PC-9 (cell line): ENCODE data around the gene HSPBP1. TPM values are rescaled to one million over a fixed set of nuclear protein-coding genes. Genes with fewer than 3 reads are reported as not detected.
"Not testable (repeated sequence)": the region's sequence is repeated elsewhere in the genome, so short reads cannot be mapped to it uniquely, and the experiment has no call there.

Experiments
- BruUV-seq: library from RNA; stranded (reverse); fragments of 400-500 nt; replicated peaks from 2 replicates; lab custom pipeline; 2021; lab: Mats Ljungman, UMichigan
- CTCF ChIA-PET: fragments of 300-600 bp; sonication (Branson Sonifier 250); formaldehyde crosslinking; loops from one replicate; lab custom pipeline; 2022; ENCODE audit warnings: antibody characterized with exemption; lab: Charles Lee
- POLR2A ChIA-PET: fragments of 300-600 bp; sonication (Branson Sonifier 250); formaldehyde crosslinking; loops from one replicate; lab custom pipeline; 2022; ENCODE audit warnings: antibody characterized with exemption; ENCODE audit not compliant: unreplicated experiment; lab: Charles Lee
- DNase-seq, 2 experiments: peaks; one replicate each; pipeline versions ENCODE4 v3.0.0 to v3.0.0-alpha.2; 2015 to 2022; ENCODE audit warnings: mixed read lengths in 1 of 2
- H2AFZ ChIP-seq: fragments of 200-600 bp; sonication (generic); 2 replicates; pipeline ENCODE4 v1.8.1; 2017; ENCODE audit warnings: antibody characterized with exemption
- H3F3A ChIP-seq: fragments of 200-600 bp; sonication (generic); 2 replicates; pipeline ENCODE4 v1.8.1; 2017; ENCODE audit warnings: antibody characterized with exemption, mild to moderate bottlenecking, low read depth; ENCODE audit not compliant: insufficient read depth
- H3K27ac ChIP-seq: fragments of 200-600 bp; sonication (generic); 2 replicates; pipeline ENCODE4 v1.6.1; 2016; ENCODE audit warnings: mixed run types
- H3K27me3 ChIP-seq: fragments of 200-600 bp; sonication (generic); 2 replicates; pipeline ENCODE4 v1.6.1; 2016; ENCODE audit warnings: low read depth, mixed run types; ENCODE audit not compliant: insufficient read depth
- H3K36me3 ChIP-seq: fragments of 200-600 bp; sonication (generic); 2 replicates; pipeline ENCODE4 v1.6.1; 2016; ENCODE audit warnings: low read depth, mixed run types
- H3K4me1 ChIP-seq: fragments of 200-600 bp; sonication (generic); replicated peaks from 2 replicates; pipeline ENCODE4 v1.6.1; 2016; ENCODE audit warnings: mixed run types; ENCODE audit not compliant: insufficient read depth
- H3K4me2 ChIP-seq: fragments of 200-600 bp; sonication (generic); 2 replicates; pipeline ENCODE4 v1.6.1; 2017; ENCODE audit warnings: mixed run types
- H3K4me3 ChIP-seq: fragments of 200-600 bp; sonication (generic); 2 replicates; pipeline ENCODE4 v1.6.1; 2016; ENCODE audit warnings: mixed run types
- H3K79me2 ChIP-seq: fragments of 200-600 bp; sonication (generic); 2 replicates; pipeline ENCODE4 v1.6.1; 2017; ENCODE audit warnings: low read depth, mixed run types
- H3K9me2 ChIP-seq: fragments of 200-600 bp; sonication (generic); 2 replicates; pipeline ENCODE4 v1.8.1; 2017; ENCODE audit warnings: mild to moderate bottlenecking; ENCODE audit not compliant: insufficient read depth
- H3K9me3 ChIP-seq: fragments of 200-600 bp; sonication (generic); 2 replicates; pipeline ENCODE4 v1.8.1; 2016; ENCODE audit warnings: low read depth; ENCODE audit not compliant: insufficient read depth
- H4K20me1 ChIP-seq: fragments of 200-600 bp; sonication (generic); 2 replicates; pipeline ENCODE4 v1.8.1; 2017; ENCODE audit not compliant: insufficient read depth
- EZH2 ChIP-seq: fragments of 200-600 bp; sonication (generic); IDR thresholded peaks from 2 replicates; pipeline ENCODE4 v1.8.0; 2017; ENCODE audit warnings: antibody characterized with exemption, low read depth
- intact Hi-C: fragments of 100-400 bp; cut with micrococcal nuclease; formaldehyde crosslinking; loops from one replicate; pipeline ENCODE4 v1.10.0; 2022; ENCODE audit not compliant: unreplicated experiment
- total RNA-seq: library from RNA; stranded (reverse); gene quantifications from 2 replicates; pipeline ENCODE4 v1.2.3, GENCODE V29; 2021
- TF ChIP-seq, protein P1 (sequence below): fragments of 200-600 bp; sonication (generic); conservative IDR thresholded peaks from 2 replicates; pipeline ENCODE4 v1.6.1; 2017; ENCODE audit warnings: mixed run types, antibody characterized with exemption, mild to moderate bottlenecking, moderate library complexity

HSPBP1 gene
- total RNA-seq, 1 experiment from 2014 or later = 66.2 TPM

DNA sequence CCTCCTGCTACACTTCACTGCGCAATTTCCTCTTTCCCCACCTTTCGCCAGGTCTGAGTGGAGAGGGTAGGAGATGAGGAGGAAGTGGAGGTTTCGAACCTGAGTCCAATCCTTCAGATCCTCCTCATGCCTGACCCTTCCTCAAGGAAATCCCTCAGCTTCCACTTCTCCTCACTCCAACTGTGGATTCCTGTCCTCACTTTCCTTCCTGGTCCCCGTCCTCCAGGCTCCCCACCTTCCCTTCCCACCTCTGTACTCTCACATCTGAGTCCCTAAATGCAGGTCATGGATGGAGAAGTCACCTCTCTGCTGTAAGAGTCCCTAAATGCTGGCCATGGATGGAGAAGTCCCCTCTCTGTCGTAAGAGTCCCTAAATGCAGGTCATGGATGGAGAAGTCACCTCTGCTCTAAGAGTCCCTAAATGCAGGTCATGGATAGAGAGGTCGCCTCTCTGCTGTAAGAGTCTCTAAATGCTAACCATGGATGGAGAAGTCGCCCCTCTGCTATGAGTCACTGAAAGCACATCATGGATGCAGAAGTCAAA lies 54.4 kb downstream of the HSPBP1 start:
- DNase-seq = no peak
- Histone ChIP-seq H2AFZ (no peak overlapping the region), H3K9me3 (no peaks in the 10 kb centered on the region; the same call in 1 of the 2 replicates), H3K4me3 (no peak overlapping the region), H3K36me3 (no peaks in the 10 kb centered on the region), H3K27ac (no peak overlapping the region), H3F3A (peaks cover 24% of the 10 kb centered on the region; the same call in 1 of the 2 replicates), H3K27me3 (no peaks in the 10 kb centered on the region), H4K20me1 (peaks cover 31% of the 10 kb centered on the region), H3K9me2 (no peaks in the 10 kb centered on the region), H3K4me2 (no peak overlapping the region), H3K79me2 (no peaks in the 10 kb centered on the region), H3K4me1 (no peaks in the 10 kb centered on the region)
- ChIA-PET CTCF (no interaction called here), POLR2A (no interaction called here)
- BruUV-seq = no TSS peak
- no peak for TF ChIP-seq EZH2
- TF ChIP-seq, protein P1, sequence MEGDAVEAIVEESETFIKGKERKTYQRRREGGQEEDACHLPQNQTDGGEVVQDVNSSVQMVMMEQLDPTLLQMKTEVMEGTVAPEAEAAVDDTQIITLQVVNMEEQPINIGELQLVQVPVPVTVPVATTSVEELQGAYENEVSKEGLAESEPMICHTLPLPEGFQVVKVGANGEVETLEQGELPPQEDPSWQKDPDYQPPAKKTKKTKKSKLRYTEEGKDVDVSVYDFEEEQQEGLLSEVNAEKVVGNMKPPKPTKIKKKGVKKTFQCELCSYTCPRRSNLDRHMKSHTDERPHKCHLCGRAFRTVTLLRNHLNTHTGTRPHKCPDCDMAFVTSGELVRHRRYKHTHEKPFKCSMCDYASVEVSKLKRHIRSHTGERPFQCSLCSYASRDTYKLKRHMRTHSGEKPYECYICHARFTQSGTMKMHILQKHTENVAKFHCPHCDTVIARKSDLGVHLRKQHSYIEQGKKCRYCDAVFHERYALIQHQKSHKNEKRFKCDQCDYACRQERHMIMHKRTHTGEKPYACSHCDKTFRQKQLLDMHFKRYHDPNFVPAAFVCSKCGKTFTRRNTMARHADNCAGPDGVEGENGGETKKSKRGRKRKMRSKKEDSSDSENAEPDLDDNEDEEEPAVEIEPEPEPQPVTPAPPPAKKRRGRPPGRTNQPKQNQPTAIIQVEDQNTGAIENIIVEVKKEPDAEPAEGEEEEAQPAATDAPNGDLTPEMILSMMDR = no peak
- intact Hi-C loops = no loop called here

DNA sequence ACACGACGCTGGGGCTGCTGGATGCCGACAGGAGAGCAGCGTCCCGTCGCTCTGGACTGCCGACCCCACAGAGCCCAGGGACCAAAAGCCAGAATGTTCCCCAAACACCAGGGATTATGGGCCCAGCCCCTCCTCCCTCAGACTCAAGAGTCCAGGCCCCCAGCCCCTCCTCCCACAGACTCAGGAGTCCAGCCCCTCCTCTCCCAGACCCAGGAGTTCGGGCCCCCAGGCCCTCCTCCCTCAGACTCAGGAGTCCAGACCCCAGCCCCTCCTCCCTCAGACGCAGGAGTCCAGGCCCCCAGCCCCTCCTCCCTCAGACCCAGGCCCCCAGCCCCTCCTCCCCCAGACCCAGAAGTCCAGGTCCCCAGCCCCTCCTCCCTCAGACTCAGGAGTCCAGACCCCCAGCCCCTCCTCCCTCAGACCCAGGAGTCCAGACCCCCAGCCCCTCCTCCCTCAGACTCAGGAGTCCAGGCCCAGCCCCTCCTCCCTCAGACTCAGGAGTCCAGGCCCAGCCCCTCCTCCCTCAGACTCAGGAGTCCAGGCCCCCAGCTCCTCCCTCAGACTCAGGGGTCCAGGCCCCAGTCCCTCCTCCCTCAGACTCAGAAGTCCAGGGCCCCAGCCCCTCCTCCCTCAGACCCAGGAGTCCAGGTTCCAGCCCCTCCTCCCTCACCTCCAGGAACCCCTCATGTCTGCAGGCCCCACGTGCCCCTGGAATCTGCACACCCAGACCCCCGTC lies 55.1 kb downstream of the HSPBP1 start:
- H2AFZ ChIP-seq, H3K4me2 ChIP-seq, intact Hi-C loops, H3K27me3 ChIP-seq, H3K4me3 ChIP-seq, H3K27ac ChIP-seq, H3K9me2 ChIP-seq, BruUV-seq, H3K9me3 ChIP-seq, CTCF ChIA-PET, H3K79me2 ChIP-seq, H3K4me1 ChIP-seq, H3K36me3 ChIP-seq, DNase-seq: not testable (repeated sequence)
- Histone ChIP-seq H4K20me1 (peaks cover 31% of the 10 kb centered on the region), H3F3A (peaks cover 24% of the 10 kb centered on the region; the same call in 1 of the 2 replicates)
- POLR2A ChIA-PET = interaction anchor here (0.6 kb wide), 1 partner anchor 20 kb away, joined by 6 read pairs; no protein-coding TSS in a partner anchor

DNA sequence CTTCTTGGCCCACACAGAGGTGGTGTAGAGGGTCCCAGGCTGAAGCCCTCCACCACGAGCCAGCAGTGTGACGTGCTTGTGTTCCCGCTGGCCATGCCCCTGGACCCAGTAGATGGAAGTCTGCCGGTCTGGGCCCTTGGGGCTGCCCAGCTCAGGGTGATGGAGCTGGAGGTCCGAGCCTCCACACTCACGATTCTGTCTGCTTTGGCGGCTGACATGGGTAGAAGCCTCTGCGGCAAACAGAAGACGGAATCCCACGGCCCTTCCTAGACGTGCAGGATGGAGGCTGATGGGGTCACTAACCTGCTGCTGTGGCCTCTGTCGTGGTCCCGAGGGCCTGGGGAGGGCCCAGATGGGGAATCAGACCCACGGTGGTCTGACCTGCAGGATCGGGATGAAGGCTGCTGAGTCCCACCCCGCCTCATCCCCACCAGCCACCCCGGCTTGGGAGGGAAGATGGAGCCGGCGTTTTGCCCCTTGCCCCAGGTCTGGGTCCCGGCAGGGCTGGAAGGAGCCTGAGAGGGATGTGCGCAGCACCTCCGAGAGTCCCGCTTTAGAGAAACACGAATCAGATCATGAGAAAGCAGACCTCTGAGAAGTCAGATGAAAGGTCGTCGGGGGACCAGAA lies 55.8 kb downstream of the HSPBP1 start:
- Histone ChIP-seq H4K20me1 (peaks cover 28% of the 10 kb centered on the region), H3K27ac (no peak overlapping the region), H3K36me3 (no peaks in the 10 kb centered on the region), H3K27me3 (no peaks in the 10 kb centered on the region), H3K9me2 (no peaks in the 10 kb centered on the region), H3K4me1 (no peaks in the 10 kb centered on the region), H2AFZ (no peak overlapping the region), H3K4me2 (no peak overlapping the region), H3K79me2 (no peaks in the 10 kb centered on the region), H3F3A (peaks cover 24% of the 10 kb centered on the region; the same call in 1 of the 2 replicates), H3K4me3 (no peak overlapping the region), H3K9me3 (no peaks in the 10 kb centered on the region; the same call in 1 of the 2 replicates)
- DNase-seq = no peak
- CTCF ChIA-PET = no interaction called here
- intact Hi-C loops = no loop called here
- no TSS peak for BruUV-seq
- POLR2A ChIA-PET = no interaction called here
- TF ChIP-seq EZH2 = no peak
- TF ChIP-seq, protein P1 = no peak
